ENCODE measurements around the gene SYS1.

- TF ChIP-seq CTCF (IDR thresholded peaks at IDR 0.05): no peak
- no peak for TF ChIP-seq POLR2AphosphoS5 (IDR thresholded peaks at IDR 0.05)
- TF ChIP-seq POLR2A (IDR thresholded peaks at IDR 0.05): no peak
These were observed 3.7 kb downstream of the SYS1 start for GRCh38 chr20:45366631-45367030.

All from breast epithelium (tissue), 3 donors.